Measurements from ENCODE around the gene LNX1. TPM values are rescaled to one million over a fixed set of nuclear protein-coding genes. Genes with fewer than 3 reads are reported as not detected.

Gene LNX1
- total and polyA plus RNA-seq, 9 of the 15 experiments (the other 6 are each of a cell fraction or from before 2014, with no cell fraction given), result 0.40 to 3.6 (median 2.2) TPM

- TF ChIP-seq, protein P1, sequence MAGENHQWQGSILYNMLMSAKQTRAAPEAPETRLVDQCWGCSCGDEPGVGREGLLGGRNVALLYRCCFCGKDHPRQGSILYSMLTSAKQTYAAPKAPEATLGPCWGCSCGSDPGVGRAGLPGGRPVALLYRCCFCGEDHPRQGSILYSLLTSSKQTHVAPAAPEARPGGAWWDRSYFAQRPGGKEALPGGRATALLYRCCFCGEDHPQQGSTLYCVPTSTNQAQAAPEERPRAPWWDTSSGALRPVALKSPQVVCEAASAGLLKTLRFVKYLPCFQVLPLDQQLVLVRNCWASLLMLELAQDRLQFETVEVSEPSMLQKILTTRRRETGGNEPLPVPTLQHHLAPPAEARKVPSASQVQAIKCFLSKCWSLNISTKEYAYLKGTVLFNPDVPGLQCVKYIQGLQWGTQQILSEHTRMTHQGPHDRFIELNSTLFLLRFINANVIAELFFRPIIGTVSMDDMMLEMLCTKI (IDR thresholded peaks at IDR 0.05; ENCODE audit: partially characterized antibody), result no peak
- TF ChIP-seq RUNX1 (IDR thresholded peaks at IDR 0.05; ENCODE audit: low read depth) (no peak), OTX1 (CRISPR knock-in tag; IDR thresholded peaks at IDR 0.05) (0 out of 2 replicates have a peak, but pooled peaks have one; percentile 44), SRSF3 (IDR thresholded peaks at IDR 0.05; ENCODE audit: insufficient read depth, low read length) (no peak), SETDB1 (IDR thresholded peaks at IDR 0.05; ENCODE audit: low read length) (no peak), SMAD3 (CRISPR knock-in tag; conservative IDR thresholded peaks at IDR 0.05) (no peak; the same call in 1 of the 2 replicates), RBFOX2 (IDR thresholded peaks at IDR 0.05; ENCODE audit: low read depth, low read length) (peak; percentile 49), RBM22 (IDR thresholded peaks at IDR 0.05; ENCODE audit: low read depth, low read length, poor library complexity, severe bottlenecking) (no peak), BCOR (IDR thresholded peaks at IDR 0.05) (no peak), PML (IDR thresholded peaks at IDR 0.05; ENCODE audit: low read length) (no peak), BCL6 (CRISPR knock-in tag; IDR thresholded peaks at IDR 0.05) (no peak), LCOR (CRISPR knock-in tag; IDR thresholded peaks at IDR 0.05) (no peak), ELK3 (CRISPR knock-in tag; IDR thresholded peaks at IDR 0.05) (no peak), BACH1 (tag; IDR thresholded peaks at IDR 0.05) (0 out of 2 replicates have a peak, but pooled peaks have one; percentile 61), NFE2 (IDR thresholded peaks at IDR 0.05; ENCODE audit: low read depth) (no peak), XRCC3 (IDR thresholded peaks at IDR 0.05) (no peak), NFIC (IDR thresholded peaks at IDR 0.05) (peak; percentile 24; the same call in 1 of the 2 replicates), ZNF589 (CRISPR knock-in tag; IDR thresholded peaks at IDR 0.05; ENCODE audit: low read depth) (0 out of 2 replicates have a peak, but pooled peaks have one; percentile 58), ZNF133 (CRISPR knock-in tag; IDR thresholded peaks at IDR 0.05) (no peak), ZNF384 (IDR thresholded peaks at IDR 0.05; ENCODE audit: low read depth, low read length) (no peak), ELF4 (CRISPR knock-in tag; IDR thresholded peaks at IDR 0.05) (no peak), GTF2F1 (IDR thresholded peaks at IDR 0.05; ENCODE audit: low read depth, low read length) (no peak), TAF1 (IDR thresholded peaks at IDR 0.05; ENCODE audit: control insufficient read depth, extremely low read depth, insufficient read depth, low read length, severe bottlenecking) (no peak)
- TF ChIP-seq, protein P2, sequence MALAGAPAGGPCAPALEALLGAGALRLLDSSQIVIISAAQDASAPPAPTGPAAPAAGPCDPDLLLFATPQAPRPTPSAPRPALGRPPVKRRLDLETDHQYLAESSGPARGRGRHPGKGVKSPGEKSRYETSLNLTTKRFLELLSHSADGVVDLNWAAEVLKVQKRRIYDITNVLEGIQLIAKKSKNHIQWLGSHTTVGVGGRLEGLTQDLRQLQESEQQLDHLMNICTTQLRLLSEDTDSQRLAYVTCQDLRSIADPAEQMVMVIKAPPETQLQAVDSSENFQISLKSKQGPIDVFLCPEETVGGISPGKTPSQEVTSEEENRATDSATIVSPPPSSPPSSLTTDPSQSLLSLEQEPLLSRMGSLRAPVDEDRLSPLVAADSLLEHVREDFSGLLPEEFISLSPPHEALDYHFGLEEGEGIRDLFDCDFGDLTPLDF (CRISPR knock-in tag; IDR thresholded peaks at IDR 0.05), result no peak
- TF ChIP-seq, protein P3, sequence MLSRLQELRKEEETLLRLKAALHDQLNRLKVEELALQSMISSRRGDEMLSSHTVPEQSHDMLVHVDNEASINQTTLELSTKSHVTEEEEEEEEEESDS (CRISPR knock-in tag; IDR thresholded peaks at IDR 0.05), result no peak
- TF ChIP-seq, protein P4, sequence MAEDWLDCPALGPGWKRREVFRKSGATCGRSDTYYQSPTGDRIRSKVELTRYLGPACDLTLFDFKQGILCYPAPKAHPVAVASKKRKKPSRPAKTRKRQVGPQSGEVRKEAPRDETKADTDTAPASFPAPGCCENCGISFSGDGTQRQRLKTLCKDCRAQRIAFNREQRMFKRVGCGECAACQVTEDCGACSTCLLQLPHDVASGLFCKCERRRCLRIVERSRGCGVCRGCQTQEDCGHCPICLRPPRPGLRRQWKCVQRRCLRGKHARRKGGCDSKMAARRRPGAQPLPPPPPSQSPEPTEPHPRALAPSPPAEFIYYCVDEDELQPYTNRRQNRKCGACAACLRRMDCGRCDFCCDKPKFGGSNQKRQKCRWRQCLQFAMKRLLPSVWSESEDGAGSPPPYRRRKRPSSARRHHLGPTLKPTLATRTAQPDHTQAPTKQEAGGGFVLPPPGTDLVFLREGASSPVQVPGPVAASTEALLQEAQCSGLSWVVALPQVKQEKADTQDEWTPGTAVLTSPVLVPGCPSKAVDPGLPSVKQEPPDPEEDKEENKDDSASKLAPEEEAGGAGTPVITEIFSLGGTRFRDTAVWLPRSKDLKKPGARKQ (CRISPR knock-in tag; IDR thresholded peaks at IDR 0.05), result no peak
Measured at GRCh38 chr4:53507671-53508286, 83.5 kb downstream of the LNX1 start (continued).
